H9 (cell line): Measurements from ENCODE around the gene INTS3. TPM values are rescaled to one million over a fixed set of nuclear protein-coding genes. Genes with fewer than 3 reads are reported as not detected.

Source experiments
- DNase-seq: peaks from one replicate; pipeline ENCODE4 v3.0.0-alpha.2; 2017
- H2AFZ ChIP-seq: one replicate; pipeline ENCODE4 v1.6.1; 2013; ENCODE audit warnings: mild to moderate bottlenecking, low read length, control low read depth, moderate library complexity
- H2AK5ac ChIP-seq: 2 replicates; pipeline ENCODE4 v1.6.1; 2013; ENCODE audit warnings: low read length, control low read depth, mixed read lengths; ENCODE audit not compliant: insufficient read length
- H2BK120ac ChIP-seq: one replicate; pipeline ENCODE4 v1.6.1; 2013; ENCODE audit warnings: low read depth, mild to moderate bottlenecking, low read length, control low read depth, inconsistent platforms; ENCODE audit not compliant: poor library complexity, severe bottlenecking
- H2BK12ac ChIP-seq: 2 replicates; pipeline ENCODE4 v1.6.1; 2013; ENCODE audit warnings: low read length, control low read depth, mixed read lengths, low read depth; ENCODE audit not compliant: insufficient read length
- H2BK15ac ChIP-seq: 2 replicates; pipeline ENCODE4 v1.6.1; 2013; ENCODE audit warnings: low read depth, low read length, control low read depth
- H2BK20ac ChIP-seq: one replicate; pipeline ENCODE4 v1.6.1; 2013; ENCODE audit warnings: low read depth, mild to moderate bottlenecking, low read length, control low read depth, inconsistent platforms; ENCODE audit not compliant: poor library complexity, severe bottlenecking
- H2BK5ac ChIP-seq: 2 replicates; pipeline ENCODE4 v1.6.1; 2013; ENCODE audit warnings: low read length, control low read depth, mixed read lengths; ENCODE audit not compliant: insufficient read length
- H3K14ac ChIP-seq: 2 replicates; pipeline ENCODE4 v1.6.1; 2013; ENCODE audit warnings: low read length, control low read depth; ENCODE audit not compliant: insufficient read depth
- H3K18ac ChIP-seq: 2 replicates; pipeline ENCODE4 v1.6.1; 2013; ENCODE audit warnings: low read depth, mild to moderate bottlenecking, mixed read lengths, low read length, control low read depth; ENCODE audit not compliant: insufficient read length
- H3K23ac ChIP-seq: 2 replicates; pipeline ENCODE4 v1.6.1; 2013; ENCODE audit warnings: low read length, control low read depth, mixed read lengths, low read depth; ENCODE audit not compliant: insufficient read length
- H3K23me2 ChIP-seq: 2 replicates; pipeline ENCODE4 v1.6.1; 2013; ENCODE audit warnings: low read depth, mild to moderate bottlenecking, mixed read lengths, low read length, control low read depth; ENCODE audit not compliant: insufficient read length, poor library complexity, severe bottlenecking
- H3K27ac ChIP-seq: 2 replicates; pipeline ENCODE4 v1.5.1; 2013; ENCODE audit warnings: low read length, control low read depth, mixed read lengths, low read depth; ENCODE audit not compliant: insufficient read length
- H3K27me3 ChIP-seq: 2 replicates; pipeline ENCODE4 v1.6.1; 2013; ENCODE audit warnings: low read length, control low read depth, inconsistent platforms; ENCODE audit not compliant: insufficient read depth
- H3K4ac ChIP-seq: 2 replicates; pipeline ENCODE4 v1.6.1; 2013; ENCODE audit warnings: low read depth, mild to moderate bottlenecking, control low read depth, inconsistent platforms, low read length, moderate library complexity
- H3K4me1 ChIP-seq: 2 replicates; pipeline ENCODE4 v1.6.1; 2013; ENCODE audit warnings: low read length, control low read depth, inconsistent platforms; ENCODE audit not compliant: insufficient read depth
- H3K4me2 ChIP-seq: 2 replicates; pipeline ENCODE4 v1.6.1; 2013; ENCODE audit warnings: low read length, control low read depth, mixed read lengths; ENCODE audit not compliant: insufficient read length, insufficient read depth
- H3K56ac ChIP-seq: 2 replicates; pipeline ENCODE4 v1.6.1; 2013; ENCODE audit warnings: low read depth, mild to moderate bottlenecking, mixed read lengths, low read length, control low read depth; ENCODE audit not compliant: insufficient read length
- H3K79me1 ChIP-seq: 2 replicates; pipeline ENCODE4 v1.6.1; 2013; ENCODE audit warnings: low read depth, mild to moderate bottlenecking, moderate library complexity, low read length, control low read depth, inconsistent platforms; ENCODE audit not compliant: insufficient read depth, poor library complexity, severe bottlenecking
- H3K79me2 ChIP-seq: 2 replicates; pipeline ENCODE4 v1.6.1; 2013; ENCODE audit warnings: low read length, control low read depth, inconsistent platforms; ENCODE audit not compliant: insufficient read depth
- H3K9ac ChIP-seq: 2 replicates; pipeline ENCODE4 v1.6.1; 2013; ENCODE audit warnings: low read length, control low read depth, mixed read lengths; ENCODE audit not compliant: insufficient read length; ENCODE audit errors: extremely low read depth
- H3K9me3 ChIP-seq: one replicate; pipeline ENCODE4 v1.6.1; 2013; ENCODE audit warnings: low read depth, low read length, inconsistent platforms; ENCODE audit not compliant: control insufficient read depth
- H3T11ph ChIP-seq: one replicate; pipeline ENCODE4 v1.6.1; 2013; ENCODE audit warnings: mild to moderate bottlenecking, low read length, control low read depth, inconsistent platforms
- H4K20me1 ChIP-seq: one replicate; pipeline ENCODE4 v1.6.1; 2013; ENCODE audit not compliant: control insufficient read depth, insufficient read length, insufficient read depth
- H4K5ac ChIP-seq: 2 replicates; pipeline ENCODE4 v1.6.1; 2013; ENCODE audit warnings: low read depth, mild to moderate bottlenecking, mixed read lengths, low read length, control low read depth; ENCODE audit not compliant: insufficient read length
- H4K8ac ChIP-seq: replicated peaks from 2 replicates; pipeline ENCODE4 v1.6.1; 2013; ENCODE audit warnings: low read length, control low read depth, mixed read lengths, low read depth; ENCODE audit not compliant: insufficient read length
- H4K91ac ChIP-seq: 2 replicates; pipeline ENCODE4 v1.6.1; 2013; ENCODE audit warnings: low read depth, mild to moderate bottlenecking, moderate library complexity, mixed read lengths, low read length, control low read depth; ENCODE audit not compliant: insufficient read length
- H3K27ac Mint-ChIP-seq, 3 experiments: 2 replicates in 2 of 3; 3 replicates in 1 of 3; pipeline ENCODE4 v1.8.0; 2020 to 2021; ENCODE audit warnings: mixed read lengths in 3 of 3, mild to moderate bottlenecking in 1 of 3, moderate library complexity in 1 of 3
- H3K27me3 Mint-ChIP-seq: 2 replicates; pipeline ENCODE4 v1.8.0; 2021; ENCODE audit warnings: low read depth, mild to moderate bottlenecking, moderate library complexity, mixed read lengths
- H3K36me3 Mint-ChIP-seq, 3 experiments: 2 replicates in 2 of 3; 3 replicates in 1 of 3; pipeline ENCODE4 v1.8.0; 2020 to 2021; ENCODE audit warnings: low read depth in 3 of 3, mixed read lengths in 3 of 3; ENCODE audit not compliant: insufficient read depth in 1 of 3
- H3K4me1 Mint-ChIP-seq, 2 experiments: 2 replicates each; pipeline ENCODE4 v1.8.0; 2020; ENCODE audit warnings: mixed read lengths in 2 of 2
- H3K4me3 Mint-ChIP-seq, 2 experiments: 2 replicates in 1 of 2; 3 replicates in 1 of 2; pipeline ENCODE4 v1.8.0; 2020 to 2021; ENCODE audit warnings: mild to moderate bottlenecking in 2 of 2, mixed read lengths in 2 of 2, moderate library complexity in 1 of 2
- H3K9me3 Mint-ChIP-seq, 2 experiments: 2 replicates in 1 of 2; 3 replicates in 1 of 2; pipeline ENCODE4 v1.8.0; 2020; ENCODE audit warnings: mild to moderate bottlenecking in 2 of 2, mixed read lengths in 2 of 2, moderate library complexity in 1 of 2
- CTCF ChIP-seq: fragments of 200-600 bp; sonication (generic); conservative IDR thresholded peaks from 3 replicates; pipeline ENCODE4 v1.8.0; 2021; ENCODE audit warnings: antibody characterized with exemption, mild to moderate bottlenecking
- WGBS: extraction: QIAGEN DNeasy Blood & Tissue Kit; methylation state at CpG from one replicate; pipeline ENCODE4 v1.1.7; 2013; ENCODE audit warnings: missing lambda C conversion rate, low lambda C conversion rate, mixed read lengths; ENCODE audit not compliant: insufficient read length; ENCODE audit errors: extremely low coverage; 5-methylcytosine and 5-hydroxymethylcytosine counted together
- total RNA-seq: library from RNA; stranded (reverse); gene quantifications from 2 replicates; pipeline ENCODE4 v1.2.1, GENCODE V29; 2021

The INTS3 gene
- total RNA-seq, 1 experiment from 2014 or later = 67.1 TPM

GRCh38 chr1:153799016-153799415 lies 71.2 kb downstream of the INTS3 start:
- Histone ChIP-seq H2BK15ac (no peak overlapping the region), H3K9me3 (no peaks in the 10 kb centered on the region), H3K27me3 (no peaks in the 10 kb centered on the region), H3K23ac (no peak overlapping the region), H3K14ac (no peak overlapping the region), H3K79me1 (no peaks in the 10 kb centered on the region), H3T11ph (no peak overlapping the region), H2BK120ac (no peak overlapping the region), H4K5ac (no peak overlapping the region), H3K4ac (no peak overlapping the region), H2AK5ac (no peak overlapping the region), H2BK12ac (no peak overlapping the region), H4K91ac (no peak overlapping the region), H4K8ac (no peak overlapping the region), H3K23me2 (no peaks in the 10 kb centered on the region), H3K9ac (no peak overlapping the region), H3K79me2 (no peaks in the 10 kb centered on the region), H3K4me1 (no peaks in the 10 kb centered on the region), H3K56ac (no peak overlapping the region), H2BK20ac (no peak overlapping the region), H3K27ac (no peak overlapping the region), H2AFZ (no peak overlapping the region), H3K18ac (no peak overlapping the region), H2BK5ac (no peak overlapping the region), H3K4me2 (no peak overlapping the region), H4K20me1 (no peaks in the 10 kb centered on the region)
- 0 out of 7 replicates have a peak overlapping the region, but pooled peaks of 1 of the 3 experiments have one; percentile 72 for H3K27ac Mint-ChIP-seq
- peaks cover 31 to 39% of the 10 kb centered on the region in 2 experiments for H3K4me1 Mint-ChIP-seq
- H3K4me3 Mint-ChIP-seq = no peak overlapping the region
- peaks cover 4% of the 10 kb centered on the region for H3K27me3 Mint-ChIP-seq
- DNase-seq = no peak
- H3K36me3 Mint-ChIP-seq = peaks cover 0 to 10% (median 6%) of the 10 kb centered on the region in 3 experiments; a peak in 4 of 7 replicates
- no CpG with 5 or more reads among the region's 4 CpGs for WGBS
- no peaks in the 10 kb centered on the region for H3K9me3 Mint-ChIP-seq
- no peak for TF ChIP-seq CTCF
